Stimulated activated effector memory CD8-positive, alpha-beta T cell treated with anti-CD3 and anti-CD28 coated beads, Interleukin-12 subunit alpha, Interleukin-12 subunit beta, amount 100 ng/mL, for 72 hours (primary cell): Measurements from ENCODE around the gene CARS1.

ENCODE experiments used
- ATAC-seq: fragments of 150-1000 bp; cut with Tn5 transposase; 2 replicates; pipeline ENCODE4 v1.10.0; 2021
- DNase-seq, 2 donors: peaks; one replicate each; pipeline ENCODE4 v3.0.0; 2021 to 2022; ENCODE audit warnings: low spot score in 2 of 2
- H3K27ac Mint-ChIP-seq: one replicate; pipeline ENCODE4 v1.8.0; 2022; ENCODE audit warnings: mild to moderate bottlenecking, mixed read lengths
- H3K36me3 Mint-ChIP-seq: one replicate; pipeline ENCODE4 v1.8.0; 2022; ENCODE audit warnings: mild to moderate bottlenecking, mixed read lengths
- H3K4me1 Mint-ChIP-seq: one replicate; pipeline ENCODE4 v1.8.0; 2022; ENCODE audit warnings: mixed read lengths
- H3K4me3 Mint-ChIP-seq: one replicate; pipeline ENCODE4 v1.8.0; 2022; ENCODE audit warnings: mild to moderate bottlenecking, mixed read lengths
- H3K9me3 Mint-ChIP-seq: one replicate; pipeline ENCODE4 v1.8.0; 2022; ENCODE audit warnings: mixed read lengths

The CARS1 gene

DNA sequence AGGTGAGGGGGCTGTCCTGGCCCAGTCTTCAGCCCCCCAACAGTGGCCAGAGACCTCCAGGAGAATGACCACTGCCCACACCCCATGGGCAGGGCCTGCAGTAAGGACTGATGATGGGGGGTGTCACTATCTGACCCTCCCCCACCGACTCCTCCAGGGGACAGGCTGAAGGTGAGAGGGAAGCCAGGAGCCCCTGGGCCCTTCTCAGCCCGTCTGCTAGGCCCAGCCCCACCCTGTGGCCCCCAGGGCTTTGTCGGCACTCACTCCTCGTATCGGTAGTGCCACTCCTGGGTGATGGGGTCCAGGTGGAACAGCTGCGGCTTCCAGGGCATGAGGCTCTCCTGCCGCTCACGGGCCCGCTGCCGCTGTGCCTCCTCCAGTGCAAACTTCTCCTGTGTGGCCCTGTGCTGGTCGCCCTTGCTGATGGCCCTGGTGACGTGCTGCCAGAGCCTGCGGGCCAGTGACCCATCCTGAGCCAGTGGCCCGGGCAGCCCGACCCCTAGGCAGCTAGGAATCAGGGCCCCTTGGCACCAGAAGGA lies 35.4 kb upstream of the CARS1 start:
- Mint-ChIP-seq H3K9me3 (no peaks in the 10 kb centered on the region), H3K4me1 (peaks cover 19% of the 10 kb centered on the region), H3K27ac (no peak overlapping the region), H3K4me3 (no peak overlapping the region), H3K36me3 (peaks cover 12% of the 10 kb centered on the region)
- no peak for ATAC-seq
- no peak for DNase-seq

DNA sequence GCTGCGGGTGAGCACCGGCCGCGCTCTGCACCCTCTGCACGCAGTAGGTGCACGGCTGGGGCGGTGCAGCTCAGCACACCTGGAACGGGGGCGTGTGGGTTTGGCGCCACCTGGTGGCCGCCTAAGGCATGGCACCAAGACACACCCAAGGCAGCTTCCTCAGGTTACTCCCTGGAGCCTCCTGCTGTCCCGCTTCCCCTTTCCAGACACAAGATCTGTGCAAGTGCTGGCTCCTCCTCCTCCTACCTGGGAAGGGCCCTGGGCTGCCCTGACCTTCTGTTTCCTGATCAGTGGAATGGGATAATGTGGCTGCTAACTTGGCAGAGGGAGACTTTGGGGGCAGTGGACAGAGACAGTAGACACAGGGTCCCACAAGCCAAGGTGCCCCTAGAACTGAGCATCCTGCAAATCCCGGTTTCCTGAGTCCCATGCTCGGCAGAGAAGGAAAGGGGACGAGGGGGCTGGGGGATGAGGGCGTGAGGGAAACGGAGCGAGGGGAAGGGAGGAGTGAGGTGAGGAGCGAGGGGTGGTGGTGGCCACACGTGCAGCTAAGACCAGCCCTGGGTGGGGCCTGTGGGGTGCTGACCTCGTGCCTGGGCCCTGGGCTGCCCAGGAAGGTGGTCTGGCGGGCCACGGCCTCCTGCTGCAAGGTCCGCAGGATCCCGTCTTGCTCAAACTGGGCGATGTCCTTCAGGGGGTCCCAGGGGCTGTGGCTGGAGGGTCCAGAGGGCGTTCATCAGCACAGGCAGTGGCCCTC lies 34.8 kb upstream of the CARS1 start:
- ATAC-seq (peak; percentile 77), DNase-seq (peak; percentile 70 to 86)
- Mint-ChIP-seq H3K4me3 (no peak overlapping the region), H3K27ac (peak overlapping the region; percentile 83), H3K9me3 (no peaks in the 10 kb centered on the region), H3K36me3 (peaks cover 12% of the 10 kb centered on the region), H3K4me1 (peaks cover 19% of the 10 kb centered on the region)

DNA sequence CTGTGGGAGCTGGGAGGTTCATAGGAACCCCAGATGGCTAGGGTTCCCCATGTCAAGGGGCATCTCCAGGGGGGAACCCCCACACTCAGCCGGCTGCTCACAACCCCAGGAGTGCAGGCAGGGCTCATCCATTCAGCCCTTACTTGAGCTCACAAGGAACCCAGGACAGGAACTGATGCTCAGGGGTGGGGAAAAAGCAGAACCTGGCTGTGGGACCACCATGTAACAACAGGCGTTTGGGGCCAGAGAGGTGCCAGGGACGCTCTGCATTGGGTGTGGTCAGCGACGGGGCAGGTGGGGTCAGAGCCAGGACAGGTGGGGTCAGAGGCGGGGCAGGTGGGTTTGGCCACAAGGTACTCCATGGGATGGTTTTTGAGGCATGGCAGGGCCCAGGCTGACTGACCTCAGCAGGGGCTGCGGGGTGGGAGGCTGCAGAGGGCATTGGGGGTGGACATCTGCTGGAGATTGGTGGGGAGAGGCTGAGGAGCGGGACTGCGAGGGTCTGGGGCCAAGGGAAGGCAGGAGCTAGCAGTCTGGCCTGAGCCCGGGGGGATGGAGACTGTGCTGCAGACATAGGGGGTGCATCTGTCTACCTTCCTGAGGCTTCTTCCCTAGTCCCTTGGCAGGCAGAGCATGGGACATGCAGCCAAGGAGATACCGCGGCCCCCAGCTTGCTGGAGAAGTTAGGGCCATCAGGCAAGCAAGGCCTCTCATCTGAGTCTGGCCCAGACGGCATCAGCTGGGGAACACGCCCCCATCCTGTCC lies 34.0 kb upstream of the CARS1 start:
- Mint-ChIP-seq H3K27ac (peak overlapping the region; percentile 83), H3K36me3 (peaks cover 12% of the 10 kb centered on the region), H3K4me1 (peaks cover 19% of the 10 kb centered on the region), H3K9me3 (no peaks in the 10 kb centered on the region), H3K4me3 (no peak overlapping the region)
- ATAC-seq (no peak), DNase-seq (peak in 1 of 2 donors; percentile 16)

GRCh38 chr11:3090096-3090901 lies 33.1 kb upstream of the CARS1 start:
- Mint-ChIP-seq H3K4me1 (peaks cover 19% of the 10 kb centered on the region), H3K27ac (no peak overlapping the region), H3K4me3 (no peak overlapping the region), H3K9me3 (no peaks in the 10 kb centered on the region), H3K36me3 (peaks cover 10% of the 10 kb centered on the region)
- DNase-seq (no peak), ATAC-seq (no peak)

- peaks cover 5% of the 10 kb centered on the region for H3K36me3 Mint-ChIP-seq
These were observed 32.2 kb upstream of the CARS1 start for GRCh38 chr11:3089236-3090061.

GRCh38 chr11:3088806-3089205 lies 31.6 kb upstream of the CARS1 start:
- Mint-ChIP-seq H3K9me3 (no peaks in the 10 kb centered on the region), H3K4me1 (peaks cover 19% of the 10 kb centered on the region), H3K27ac (no peak overlapping the region), H3K36me3 (peaks cover 5% of the 10 kb centered on the region), H3K4me3 (no peak overlapping the region)
- ATAC-seq = no peak
- no peak for DNase-seq

More at GRCh38 chr11:3089236-3090061, 32.2 kb upstream of the CARS1 start:
- DNase-seq (no peak), ATAC-seq (no peak)
- Mint-ChIP-seq H3K4me1 (peaks cover 19% of the 10 kb centered on the region), H3K4me3 (no peak overlapping the region), H3K9me3 (no peaks in the 10 kb centered on the region), H3K27ac (no peak overlapping the region)

- peaks cover 5% of the 10 kb centered on the region for H3K36me3 Mint-ChIP-seq
- H3K9me3 Mint-ChIP-seq = no peaks in the 10 kb centered on the region
- H3K27ac Mint-ChIP-seq = no peak overlapping the region
- H3K4me1 Mint-ChIP-seq = peaks cover 19% of the 10 kb centered on the region
- no peak overlapping the region for H3K4me3 Mint-ChIP-seq
- DNase-seq (no peak), ATAC-seq (peak; percentile 40)
These were observed 30.9 kb upstream of the CARS1 start for GRCh38 chr11:3087821-3088800.

- peaks cover 5% of the 10 kb centered on the region for H3K36me3 Mint-ChIP-seq
- peaks cover 19% of the 10 kb centered on the region for H3K4me1 Mint-ChIP-seq
- no peaks in the 10 kb centered on the region for H3K9me3 Mint-ChIP-seq
- H3K4me3 Mint-ChIP-seq = no peak overlapping the region
- H3K27ac Mint-ChIP-seq = no peak overlapping the region
- DNase-seq (no peak), ATAC-seq (no peak)
These were observed 30.1 kb upstream of the CARS1 start for GRCh38 chr11:3087373-3087772.

- H3K4me3 Mint-ChIP-seq = no peak overlapping the region
- DNase-seq (no peak), ATAC-seq (no peak)
- peaks cover under 1% of the 10 kb centered on the region for H3K36me3 Mint-ChIP-seq
- H3K9me3 Mint-ChIP-seq = no peaks in the 10 kb centered on the region
- H3K27ac Mint-ChIP-seq = no peak overlapping the region
- peaks cover 15% of the 10 kb centered on the region for H3K4me1 Mint-ChIP-seq
These were observed 29.5 kb upstream of the CARS1 start for GRCh38 chr11:3086671-3087150.

- ATAC-seq = no peak
- H3K4me3 Mint-ChIP-seq = no peak overlapping the region
- peak overlapping the region; percentile 74 for H3K27ac Mint-ChIP-seq
- no peaks in the 10 kb centered on the region for H3K36me3 Mint-ChIP-seq
- peaks cover 9% of the 10 kb centered on the region for H3K4me1 Mint-ChIP-seq
- H3K9me3 Mint-ChIP-seq = no peaks in the 10 kb centered on the region
- DNase-seq = no peak
These were observed 28.9 kb upstream of the CARS1 start for GRCh38 chr11:3086114-3086513.

DNA sequence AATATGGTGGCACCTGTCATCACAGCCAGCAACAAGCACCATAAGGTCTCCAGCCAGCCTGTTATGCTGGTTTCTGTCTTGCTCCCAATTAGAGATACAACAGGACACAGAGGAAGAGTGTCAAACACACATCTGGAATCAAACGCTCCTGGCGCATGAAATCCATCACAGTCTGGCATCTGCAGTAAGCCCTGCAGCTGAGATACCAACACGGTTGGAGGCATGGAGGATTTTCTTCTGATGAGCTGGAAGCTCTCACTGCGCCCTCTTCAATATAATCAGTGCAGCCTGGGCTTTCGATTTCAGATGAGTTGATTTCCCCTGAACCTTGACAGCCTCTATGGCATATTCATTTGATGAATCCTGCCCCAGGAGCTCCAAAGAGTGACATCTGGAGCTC lies 27.8 kb upstream of the CARS1 start:
- Mint-ChIP-seq H3K4me3 (no peak overlapping the region), H3K27ac (no peak overlapping the region), H3K9me3 (no peaks in the 10 kb centered on the region), H3K36me3 (no peaks in the 10 kb centered on the region), H3K4me1 (peaks cover 8% of the 10 kb centered on the region)
- DNase-seq = no peak
- no peak for ATAC-seq

GRCh38 chr11:3083321-3083720 lies 26.1 kb upstream of the CARS1 start:
- ATAC-seq (no peak), DNase-seq (no peak)
- H3K4me1 Mint-ChIP-seq = peaks cover 4% of the 10 kb centered on the region
- H3K27ac Mint-ChIP-seq = no peak overlapping the region
- no peak overlapping the region for H3K4me3 Mint-ChIP-seq
- no peaks in the 10 kb centered on the region for H3K36me3 Mint-ChIP-seq
- H3K9me3 Mint-ChIP-seq = no peaks in the 10 kb centered on the region

- no peak for ATAC-seq
- DNase-seq = no peak
- Mint-ChIP-seq H3K36me3 (no peaks in the 10 kb centered on the region), H3K4me1 (no peaks in the 10 kb centered on the region), H3K4me3 (no peak overlapping the region), H3K9me3 (no peaks in the 10 kb centered on the region), H3K27ac (no peak overlapping the region)
These were observed 24.1 kb upstream of the CARS1 start for GRCh38 chr11:3081386-3081751.
